ENCODE measurements around the gene LMX1B.

DNA sequence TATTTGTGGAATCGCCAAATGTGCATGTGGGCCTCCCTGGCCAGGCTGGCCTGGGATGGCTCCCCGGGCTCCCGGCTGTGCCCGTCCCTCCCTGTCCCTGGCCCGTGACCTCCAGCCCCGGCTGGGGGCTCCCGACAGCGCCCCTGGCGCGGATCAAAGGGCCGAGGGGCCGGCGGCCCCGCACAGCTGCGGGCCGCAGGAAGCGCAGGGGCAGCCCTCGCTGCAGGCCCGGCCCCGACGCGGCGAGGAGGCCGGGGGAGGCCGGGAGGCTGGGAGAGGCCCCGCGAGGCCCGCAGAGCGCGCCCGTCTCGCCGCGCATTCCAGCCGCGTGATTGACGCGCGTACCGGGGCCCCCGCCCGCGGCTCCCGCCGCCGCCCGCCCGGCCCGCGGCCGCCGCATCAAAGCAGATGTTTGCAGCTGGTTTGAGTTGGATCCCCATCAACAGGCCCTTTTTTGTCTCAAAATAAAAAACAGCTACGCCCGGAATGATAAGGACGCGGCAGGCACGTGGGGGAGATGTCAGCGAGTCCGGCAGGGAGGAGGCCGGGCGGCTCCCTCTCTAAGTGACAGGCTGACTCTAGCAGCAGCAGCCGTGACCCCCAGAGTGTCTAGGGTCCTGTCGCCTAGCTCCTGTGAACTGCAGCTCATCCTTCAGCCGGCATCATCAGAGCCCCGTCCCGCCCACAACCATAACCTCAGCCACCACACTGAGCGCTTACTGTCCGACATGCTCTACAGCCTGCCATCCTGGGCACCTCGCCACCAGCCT lies 69.4 kb downstream of the LMX1B start:
- TF ChIP-seq, protein P1, sequence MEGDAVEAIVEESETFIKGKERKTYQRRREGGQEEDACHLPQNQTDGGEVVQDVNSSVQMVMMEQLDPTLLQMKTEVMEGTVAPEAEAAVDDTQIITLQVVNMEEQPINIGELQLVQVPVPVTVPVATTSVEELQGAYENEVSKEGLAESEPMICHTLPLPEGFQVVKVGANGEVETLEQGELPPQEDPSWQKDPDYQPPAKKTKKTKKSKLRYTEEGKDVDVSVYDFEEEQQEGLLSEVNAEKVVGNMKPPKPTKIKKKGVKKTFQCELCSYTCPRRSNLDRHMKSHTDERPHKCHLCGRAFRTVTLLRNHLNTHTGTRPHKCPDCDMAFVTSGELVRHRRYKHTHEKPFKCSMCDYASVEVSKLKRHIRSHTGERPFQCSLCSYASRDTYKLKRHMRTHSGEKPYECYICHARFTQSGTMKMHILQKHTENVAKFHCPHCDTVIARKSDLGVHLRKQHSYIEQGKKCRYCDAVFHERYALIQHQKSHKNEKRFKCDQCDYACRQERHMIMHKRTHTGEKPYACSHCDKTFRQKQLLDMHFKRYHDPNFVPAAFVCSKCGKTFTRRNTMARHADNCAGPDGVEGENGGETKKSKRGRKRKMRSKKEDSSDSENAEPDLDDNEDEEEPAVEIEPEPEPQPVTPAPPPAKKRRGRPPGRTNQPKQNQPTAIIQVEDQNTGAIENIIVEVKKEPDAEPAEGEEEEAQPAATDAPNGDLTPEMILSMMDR (IDR thresholded peaks at IDR 0.05): no peak
- TF ChIP-seq OVOL2 (CRISPR knock-in tag; IDR thresholded peaks at IDR 0.05; ENCODE audit: borderline replicate concordance) (no peak), ETV6 (CRISPR knock-in tag; IDR thresholded peaks at IDR 0.05) (no peak), SMAD3 (CRISPR knock-in tag; IDR thresholded peaks at IDR 0.05; ENCODE audit: borderline replicate concordance) (no peak)

Data from WTC11 (cell line).